Right renal cortex interstitium (tissue), 3 donors: Measurements from ENCODE around the gene SH3RF3. TPM values are rescaled to one million over a fixed set of nuclear protein-coding genes. Genes with fewer than 3 reads are reported as not detected.

Experiments
- DNase-seq, 3 donors: peaks; one replicate each; pipeline ENCODE4 v3.0.0-alpha.2; 2013; ENCODE audit warnings: low read depth in 3 of 3, low spot score in 2 of 3
- polyA plus RNA-seq, 3 donors: library from polyadenylated mRNA; unstranded; fragments of 120-200 nt; gene quantifications; one replicate each; pipeline ENCODE4 v1.2.1, GENCODE V29; 2013; ENCODE audit not compliant: insufficient read length in 3 of 3

SH3RF3 gene
- polyA plus RNA-seq, 3 donors = 4.3 to 4.5 (median 4.3) TPM

- no peak for DNase-seq
Observed at GRCh38 chr2:109382226-109382895, 253.4 kb downstream of the SH3RF3 start.

GRCh38 chr2:109382951-109383350 lies 253.9 kb downstream of the SH3RF3 start:
- DNase-seq = no peak

GRCh38 chr2:109383505-109384307 lies 254.7 kb downstream of the SH3RF3 start:
- no peak for DNase-seq

DNA sequence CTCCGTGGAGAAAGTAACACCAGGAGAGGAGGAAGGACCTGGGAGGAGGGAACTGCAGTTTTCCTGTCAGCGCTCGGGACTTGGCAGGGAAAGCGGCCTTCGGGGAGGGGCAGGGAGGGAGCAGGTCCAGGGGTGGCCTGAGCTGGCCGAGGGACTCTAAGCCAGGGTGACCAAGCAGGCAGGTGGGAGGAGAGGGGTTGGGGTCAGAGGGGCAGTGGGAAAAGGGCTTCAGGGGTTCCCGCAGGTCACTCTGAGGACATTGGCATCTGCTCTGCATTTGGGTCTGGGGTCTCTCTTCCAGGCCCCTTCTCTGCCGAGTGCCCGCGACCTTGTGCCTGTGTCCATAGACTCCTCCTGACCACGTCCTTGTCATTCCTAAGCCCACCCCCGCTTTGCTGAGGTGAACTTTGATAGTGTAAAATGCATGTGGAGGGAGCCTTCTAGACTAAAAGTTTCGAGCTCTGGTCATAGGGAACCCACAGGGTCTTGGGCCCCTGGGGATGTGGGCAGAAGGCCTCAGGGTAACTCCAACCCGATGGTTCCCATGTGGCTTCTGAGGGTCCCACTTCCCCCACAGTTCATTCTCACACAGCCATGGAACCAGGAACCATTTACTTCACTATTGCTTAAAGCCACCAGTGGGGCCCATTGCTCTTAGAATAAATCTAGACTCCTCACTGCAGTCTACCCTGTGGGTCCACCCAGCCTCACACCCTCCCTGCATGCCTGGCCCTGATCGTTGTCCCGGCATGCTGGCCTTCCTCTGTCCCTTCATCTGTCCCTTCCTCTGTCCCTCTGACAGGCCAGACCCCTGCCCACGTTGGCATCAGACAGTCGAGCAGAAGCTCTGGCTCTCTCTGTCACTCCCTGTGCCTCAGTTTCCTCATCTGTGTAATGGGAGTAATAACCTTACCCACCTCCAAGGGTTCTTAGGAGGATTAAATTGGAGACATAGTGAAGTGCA lies 255.6 kb downstream of the SH3RF3 start:
- no peak for DNase-seq

DNA sequence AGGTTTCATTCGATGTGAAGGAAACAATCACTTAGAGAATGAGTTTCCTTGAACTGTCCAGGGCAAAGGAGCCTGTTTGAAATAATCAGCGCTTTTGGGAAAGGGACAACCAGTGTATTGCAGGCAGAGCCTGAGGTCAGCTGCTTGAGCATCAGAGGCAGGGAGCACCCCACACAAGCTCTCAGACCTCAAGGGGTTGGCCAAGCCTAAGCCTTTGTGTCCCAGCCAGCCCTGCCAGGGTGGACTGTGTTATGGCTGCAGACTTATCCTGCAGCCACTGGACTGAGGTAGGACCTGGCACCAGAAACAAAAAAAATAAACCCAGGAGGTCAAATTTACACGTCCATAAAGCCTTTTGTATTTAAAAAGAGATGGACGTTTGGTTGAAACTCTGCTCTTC lies 256.5 kb downstream of the SH3RF3 start:
- no peak for DNase-seq

GRCh38 chr2:109386004-109386695 lies 257.1 kb downstream of the SH3RF3 start:
- DNase-seq = no peak

GRCh38 chr2:109387221-109387735 lies 258.3 kb downstream of the SH3RF3 start:
- DNase-seq = no peak

GRCh38 chr2:109387778-109388469 lies 258.9 kb downstream of the SH3RF3 start:
- DNase-seq = no peak

DNA sequence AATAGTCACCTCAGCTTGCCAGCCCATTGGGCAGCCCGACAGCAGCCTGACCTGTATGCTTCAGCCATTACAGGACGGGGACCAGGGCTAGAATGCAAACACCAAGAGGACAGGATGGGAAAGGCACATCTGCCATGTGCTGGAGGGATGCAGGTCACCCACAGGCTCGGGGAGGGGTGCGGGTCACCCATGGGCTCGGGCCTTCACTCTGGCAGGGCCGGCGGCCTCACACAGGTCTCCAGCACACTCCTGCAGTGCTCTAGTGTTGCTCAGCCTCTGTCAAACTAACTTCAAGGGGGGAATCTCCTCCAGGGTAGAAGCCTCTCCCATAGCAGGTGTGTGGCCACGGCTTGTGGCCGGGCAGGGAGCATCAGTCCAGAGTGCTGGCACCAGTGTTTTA lies 262.2 kb downstream of the SH3RF3 start:
- DNase-seq = no peak

- no peak for DNase-seq
Observed at GRCh38 chr2:109392140-109392539, 263.1 kb downstream of the SH3RF3 start.

GRCh38 chr2:109392816-109393661 lies 264.0 kb downstream of the SH3RF3 start:
- no peak for DNase-seq

DNA sequence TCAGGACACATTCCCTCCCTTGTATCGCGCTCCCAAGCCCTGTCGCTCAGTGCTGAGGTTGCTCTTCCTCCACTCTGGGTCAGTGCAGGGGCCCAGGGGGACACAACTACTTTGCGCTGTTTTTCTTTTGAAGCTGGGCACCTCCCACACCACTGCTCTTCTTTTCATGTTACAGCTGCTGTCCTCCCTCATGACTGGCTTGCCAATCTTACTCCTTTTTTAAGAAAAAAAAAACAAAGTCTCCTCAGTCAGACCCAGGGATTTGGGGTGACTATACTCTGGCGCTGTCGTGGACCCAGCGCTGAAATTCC lies 264.6 kb downstream of the SH3RF3 start:
- DNase-seq = no peak

DNA sequence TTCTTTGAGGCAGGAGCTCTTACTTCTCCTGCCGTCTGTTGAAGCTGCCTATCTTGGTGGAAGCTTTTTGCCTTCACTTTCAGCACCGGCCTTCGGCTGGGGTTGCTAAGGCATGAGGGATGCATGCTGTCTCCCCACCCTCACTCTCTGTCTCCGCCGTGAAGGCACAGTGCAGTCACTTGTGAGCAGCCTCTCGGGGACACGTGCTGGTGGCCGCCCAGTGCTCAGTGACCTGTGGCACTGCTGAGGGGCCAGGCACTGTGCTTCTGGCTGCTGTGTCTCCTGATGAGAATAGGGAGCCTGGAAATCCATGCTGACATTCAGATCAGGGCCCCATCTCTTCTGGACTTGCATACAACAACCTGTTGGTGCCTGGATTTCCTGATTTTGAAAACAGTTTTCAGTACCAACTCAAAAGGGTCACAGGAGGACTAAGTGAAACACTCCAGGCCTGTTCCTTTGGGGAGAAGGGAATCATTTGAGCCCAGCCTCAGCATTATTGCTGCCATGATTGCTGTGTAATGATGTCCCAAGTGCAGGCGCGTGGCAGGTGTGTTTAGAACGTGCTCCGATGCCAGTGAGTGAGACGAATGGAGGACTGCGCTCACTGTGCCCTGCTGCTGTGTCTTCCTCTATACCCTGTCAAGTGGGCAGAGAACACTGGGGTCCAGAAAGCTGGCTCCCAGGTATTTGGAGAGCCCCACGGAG lies 266.6 kb downstream of the SH3RF3 start:
- DNase-seq = no peak

- DNase-seq = no peak
Observed at GRCh38 chr2:109396202-109397180, 267.5 kb downstream of the SH3RF3 start.

DNA sequence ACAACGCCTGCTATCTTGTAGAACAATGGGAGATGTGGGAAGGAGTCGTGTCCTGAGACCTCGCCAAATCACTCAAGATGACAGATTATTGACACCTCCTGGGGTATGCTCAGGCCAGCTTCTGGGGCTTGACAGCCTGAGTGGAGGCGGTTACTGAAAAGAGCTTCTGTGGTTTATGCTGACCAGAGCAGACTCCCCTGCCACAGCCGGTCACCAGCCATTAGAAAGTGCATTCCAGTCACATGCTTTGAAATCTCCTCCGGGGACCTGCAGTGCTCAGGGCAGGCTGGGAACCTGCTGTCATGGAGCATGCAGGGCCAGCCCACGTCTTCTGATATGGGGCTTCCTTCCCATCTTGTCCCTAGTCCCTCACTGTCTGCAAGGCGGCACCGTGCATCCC lies 268.9 kb downstream of the SH3RF3 start:
- no peak for DNase-seq

DNA sequence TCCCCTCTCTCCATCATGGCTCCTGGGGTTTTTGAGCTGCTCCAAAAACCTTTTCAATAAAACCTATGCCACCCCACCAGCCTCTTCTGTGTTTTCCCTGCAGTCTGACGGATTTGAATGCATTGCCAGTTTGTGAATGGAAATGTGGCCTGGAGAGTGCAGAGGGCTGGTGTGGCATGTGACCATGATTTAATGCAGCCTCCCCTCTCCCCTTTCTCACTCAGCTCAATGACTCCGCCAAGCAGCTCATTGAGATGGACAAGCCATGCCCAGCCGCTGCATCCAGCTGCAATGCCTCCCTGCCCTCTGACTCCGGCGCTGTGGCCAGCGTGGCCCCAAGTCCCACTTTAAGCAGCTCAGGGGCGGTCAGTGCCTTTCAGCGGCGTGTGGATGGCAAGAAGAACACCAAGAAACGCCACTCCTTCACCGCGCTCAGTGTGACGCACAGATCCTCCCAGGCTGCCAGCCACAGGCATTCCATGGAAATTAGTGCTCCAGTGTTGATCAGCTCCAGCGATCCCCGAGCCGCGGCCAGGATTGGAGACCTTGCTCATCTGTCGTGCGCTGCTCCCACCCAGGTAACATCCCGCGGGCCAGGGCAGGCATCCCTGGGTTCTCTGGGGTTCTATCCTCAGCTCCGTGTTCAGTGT lies 269.5 kb downstream of the SH3RF3 start:
- DNase-seq = no peak

DNA sequence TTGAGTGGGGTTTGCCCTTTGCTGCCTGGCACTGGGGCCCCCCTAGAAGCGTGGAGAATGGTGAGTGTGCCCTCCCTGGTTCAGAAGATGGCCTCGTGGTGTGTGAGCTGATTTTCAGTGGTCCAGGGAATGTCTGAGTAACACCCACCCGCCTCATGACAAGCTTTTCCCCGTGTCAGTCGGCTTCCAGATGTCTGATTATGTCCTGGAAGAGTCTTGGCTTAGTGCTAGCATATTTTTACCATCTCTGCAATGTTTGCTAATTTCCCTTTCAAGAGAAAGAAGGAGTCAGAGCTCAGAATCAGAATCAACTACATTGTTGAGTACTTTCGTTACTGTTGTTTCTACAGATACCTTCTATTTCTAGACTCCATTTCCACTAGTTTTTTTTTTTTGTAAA lies 270.1 kb downstream of the SH3RF3 start:
- no peak for DNase-seq
